Measurements from ENCODE around the gene SCGB1C1. TPM values are rescaled to one million over a fixed set of nuclear protein-coding genes. Genes with fewer than 3 reads are reported as not detected.
"Not testable (repeated sequence)": the region's sequence is repeated elsewhere in the genome, so short reads cannot be mapped to it uniquely, and the experiment has no call there.

SCGB1C1 gene
- not detected for total RNA-seq

DNA sequence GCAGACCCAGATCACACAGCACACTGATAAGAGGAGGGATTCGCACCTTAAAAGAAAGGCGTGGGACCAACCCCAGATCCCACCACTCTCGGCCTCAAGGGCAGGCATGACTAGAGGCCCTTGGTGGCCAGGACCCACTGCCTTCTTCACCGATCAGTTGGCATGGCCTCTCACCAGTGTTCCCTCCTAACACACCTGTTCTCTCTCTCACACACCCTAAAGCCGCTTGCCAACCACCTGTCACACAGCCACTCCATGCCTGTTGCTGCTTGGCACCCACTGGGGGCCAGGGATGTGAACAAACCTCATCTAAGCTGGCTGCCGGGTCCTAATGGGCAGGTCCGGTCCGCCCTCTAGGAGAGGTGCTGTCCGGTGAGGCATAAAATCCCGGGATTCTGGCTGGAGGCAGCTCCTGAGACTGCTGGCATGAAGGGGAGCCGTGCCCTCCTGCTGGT is at the start of gene SCGB1C1:
SCGB1C1 (plus strand) TSS at position 405 of the 455 bp plus-strand sequence; CDS start at position 427, 22 bp downstream.
- not testable (repeated sequence) for H3K9me3 Mint-ChIP-seq; H3K36me3 Mint-ChIP-seq (ENCODE audit: insufficient read depth); H3K4me3 Mint-ChIP-seq; H3K27me3 Mint-ChIP-seq (ENCODE audit: low read depth); H3K4me1 Mint-ChIP-seq (ENCODE audit: low read depth); ATAC-seq; DNase-seq

DNA sequence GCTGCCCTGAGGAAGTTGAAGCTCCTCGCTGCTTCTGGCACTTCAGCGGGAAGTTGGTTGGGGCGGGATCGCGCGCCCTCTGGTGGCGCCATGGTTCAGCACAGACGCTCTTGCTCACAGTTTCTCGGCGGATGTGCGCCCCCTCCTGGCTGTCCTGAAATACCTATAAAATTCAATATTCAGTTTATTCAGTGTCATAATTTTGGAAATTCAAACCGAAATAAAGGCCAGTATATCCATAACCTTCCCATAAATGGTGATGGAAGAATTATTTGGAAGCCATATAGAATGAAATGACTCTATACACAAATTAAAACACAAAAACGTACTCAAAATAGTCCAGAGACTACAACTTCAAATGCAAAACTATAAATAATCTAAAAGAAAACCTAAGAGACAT is 12.6 kb upstream of the SCGB1C1 start:
- H3K4me1 Mint-ChIP-seq (ENCODE audit: low read depth); H3K4me3 Mint-ChIP-seq; H3K27me3 Mint-ChIP-seq (ENCODE audit: low read depth); H3K36me3 Mint-ChIP-seq (ENCODE audit: insufficient read depth); ATAC-seq; DNase-seq; H3K9me3 Mint-ChIP-seq: not testable (repeated sequence)

DNA sequence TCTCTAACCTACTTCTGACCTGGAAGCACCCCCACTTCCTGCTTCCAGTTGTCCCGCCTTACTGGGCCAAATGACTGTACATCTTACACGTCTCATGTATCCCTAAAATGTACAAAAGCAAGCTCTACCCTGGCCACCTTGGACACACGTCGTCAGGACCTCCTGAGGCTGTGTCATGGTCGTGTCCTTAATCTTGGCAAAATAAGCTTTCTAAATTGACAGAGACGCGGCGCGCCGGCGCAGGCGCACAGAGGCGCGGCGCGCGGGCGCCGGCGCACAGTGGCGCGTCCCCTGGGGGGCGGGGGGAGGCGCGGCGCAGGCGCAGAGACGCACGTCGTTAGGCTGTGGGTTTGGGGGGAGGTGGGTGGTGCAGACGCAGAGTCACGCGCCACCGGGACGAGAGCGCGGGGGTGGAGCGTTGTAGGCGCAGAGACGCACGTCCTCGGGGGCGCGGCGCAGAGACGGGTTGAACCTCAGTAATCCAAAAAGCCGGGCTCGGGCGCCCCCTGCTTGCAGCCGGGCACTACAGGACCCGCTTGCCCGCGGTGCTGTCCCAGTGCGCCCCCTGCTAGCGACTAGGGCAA is 3.6 kb upstream of the SCGB1C1 start:
- DNase-seq; H3K4me1 Mint-ChIP-seq (ENCODE audit: low read depth); H3K9me3 Mint-ChIP-seq; H3K27me3 Mint-ChIP-seq (ENCODE audit: low read depth); H3K36me3 Mint-ChIP-seq (ENCODE audit: insufficient read depth); H3K4me3 Mint-ChIP-seq: not testable (repeated sequence)
- ATAC-seq: peak in 1 of 2 donors; percentile 4

DNA sequence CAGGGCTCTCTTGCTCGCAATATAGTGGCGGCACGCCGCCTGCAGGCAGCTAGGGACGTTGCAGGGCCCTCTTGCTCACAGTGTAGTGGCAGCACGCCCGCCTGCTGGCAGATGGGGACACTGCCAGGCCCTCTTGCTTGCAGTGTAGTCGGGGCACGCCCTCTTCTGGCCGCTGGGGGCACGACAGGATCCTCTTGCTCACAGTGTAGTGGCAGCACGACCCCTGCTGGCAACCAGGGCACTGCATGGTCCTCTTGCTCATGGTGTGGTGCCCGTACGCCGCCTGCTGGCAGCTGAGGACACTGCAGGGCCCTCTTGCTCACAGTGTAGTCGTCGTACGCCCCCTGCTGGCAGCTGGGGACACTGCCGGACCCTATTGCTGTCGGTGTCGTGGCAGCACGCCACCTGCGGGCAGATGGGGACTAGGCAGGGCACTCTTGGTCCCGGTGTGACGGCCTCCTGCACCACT is 3.0 kb upstream of the SCGB1C1 start:
- not testable (repeated sequence) for DNase-seq; H3K9me3 Mint-ChIP-seq; H3K27me3 Mint-ChIP-seq (ENCODE audit: low read depth); H3K4me1 Mint-ChIP-seq (ENCODE audit: low read depth); H3K36me3 Mint-ChIP-seq (ENCODE audit: insufficient read depth); H3K4me3 Mint-ChIP-seq
- ATAC-seq: peak; percentile 63 to 80

DNA sequence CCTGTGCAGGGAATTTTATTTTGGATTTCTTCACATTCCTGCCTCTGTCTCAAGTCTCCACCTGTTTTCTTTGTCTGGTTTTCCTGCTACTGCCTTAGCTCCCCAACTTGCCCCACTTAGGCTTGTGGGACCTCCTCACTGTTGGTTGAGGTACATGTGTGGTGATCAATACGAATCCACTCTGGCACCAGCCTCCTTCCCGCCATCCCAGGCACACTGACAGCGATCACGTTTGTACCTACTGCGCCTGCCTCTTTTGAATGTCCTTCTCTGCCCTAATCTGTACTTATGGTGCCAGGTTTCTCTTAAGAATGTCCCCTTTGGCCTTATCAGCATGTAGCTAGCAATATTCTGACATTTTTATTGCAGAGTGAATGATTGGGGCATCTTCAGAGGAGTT is 2.3 kb upstream of the SCGB1C1 start:
- H3K27me3 Mint-ChIP-seq (ENCODE audit: low read depth); H3K36me3 Mint-ChIP-seq (ENCODE audit: insufficient read depth); H3K4me1 Mint-ChIP-seq (ENCODE audit: low read depth); H3K9me3 Mint-ChIP-seq; H3K4me3 Mint-ChIP-seq; DNase-seq; ATAC-seq: not testable (repeated sequence)

DNA sequence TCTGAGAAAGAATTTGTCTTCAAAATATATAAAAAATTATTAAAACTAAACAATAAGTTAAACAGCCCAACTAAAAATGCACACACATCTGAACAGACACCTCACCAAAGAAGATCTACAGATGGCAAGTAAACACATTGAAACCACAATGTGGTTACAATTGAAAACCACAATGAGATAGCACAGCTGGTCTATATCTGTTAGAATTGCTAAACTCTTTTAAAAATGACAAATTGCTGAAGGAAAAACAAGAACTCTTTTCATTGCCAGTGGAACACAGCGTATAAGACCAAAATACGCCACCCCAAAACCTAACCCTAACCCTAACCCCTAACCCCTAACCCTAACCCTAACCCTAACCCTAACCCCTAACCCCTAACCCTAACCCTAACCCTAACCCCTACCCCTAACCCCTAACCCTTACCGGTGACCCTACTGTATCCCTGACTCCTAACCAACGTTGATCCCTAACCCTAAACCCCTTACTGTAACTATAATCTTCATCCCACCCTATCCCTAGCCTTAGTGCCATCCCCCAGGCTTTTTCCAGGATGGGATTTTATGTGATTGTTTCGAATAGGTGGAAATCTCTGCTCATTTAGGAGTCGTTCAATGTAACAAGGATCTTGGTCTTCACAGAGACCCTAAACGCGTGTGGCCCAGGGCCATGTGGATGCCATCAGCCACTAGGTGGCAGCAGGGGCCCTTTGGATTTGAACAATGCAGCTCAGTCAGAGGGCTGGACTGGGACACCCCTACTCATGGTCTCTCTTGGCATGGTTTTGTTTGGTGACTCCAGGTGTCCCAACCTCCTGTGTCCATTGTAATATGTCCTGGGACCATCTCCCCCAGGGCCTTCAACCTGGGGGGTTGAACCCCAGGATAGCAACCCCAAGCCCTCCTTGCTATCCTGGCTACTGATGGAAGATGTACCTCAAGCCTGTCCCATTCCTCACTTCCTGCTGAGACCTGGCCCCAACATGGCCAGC is 1.1 kb upstream of the SCGB1C1 start:
- H3K27me3 Mint-ChIP-seq (ENCODE audit: low read depth); H3K9me3 Mint-ChIP-seq; H3K4me1 Mint-ChIP-seq (ENCODE audit: low read depth); H3K4me3 Mint-ChIP-seq; H3K36me3 Mint-ChIP-seq (ENCODE audit: insufficient read depth): not testable (repeated sequence)
- DNase-seq (peak; percentile 68), ATAC-seq (peak; percentile 63 to 85)

DNA sequence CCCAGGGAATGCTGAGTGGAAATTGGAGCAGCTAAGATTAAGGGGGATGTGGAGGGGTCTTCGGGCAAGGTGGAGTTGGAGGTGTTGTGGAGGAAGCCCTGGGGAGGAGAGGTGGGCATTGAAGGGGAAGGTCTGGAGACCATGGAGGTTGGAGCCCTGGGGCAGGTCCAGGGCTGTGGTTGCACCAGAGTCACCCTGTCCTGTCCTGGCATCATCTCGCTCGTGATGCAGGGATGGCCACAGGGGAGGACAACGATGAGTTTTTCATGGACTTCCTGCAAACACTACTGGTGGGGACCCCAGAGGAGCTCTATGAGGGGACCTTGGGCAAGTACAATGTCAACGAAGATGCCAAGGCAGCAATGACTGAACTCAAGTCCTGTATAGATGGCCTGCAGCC is 603 bp downstream of the SCGB1C1 start:
- not testable (repeated sequence) for H3K27me3 Mint-ChIP-seq (ENCODE audit: low read depth); H3K4me3 Mint-ChIP-seq; H3K9me3 Mint-ChIP-seq; DNase-seq; H3K36me3 Mint-ChIP-seq (ENCODE audit: insufficient read depth); H3K4me1 Mint-ChIP-seq (ENCODE audit: low read depth); ATAC-seq

DNA sequence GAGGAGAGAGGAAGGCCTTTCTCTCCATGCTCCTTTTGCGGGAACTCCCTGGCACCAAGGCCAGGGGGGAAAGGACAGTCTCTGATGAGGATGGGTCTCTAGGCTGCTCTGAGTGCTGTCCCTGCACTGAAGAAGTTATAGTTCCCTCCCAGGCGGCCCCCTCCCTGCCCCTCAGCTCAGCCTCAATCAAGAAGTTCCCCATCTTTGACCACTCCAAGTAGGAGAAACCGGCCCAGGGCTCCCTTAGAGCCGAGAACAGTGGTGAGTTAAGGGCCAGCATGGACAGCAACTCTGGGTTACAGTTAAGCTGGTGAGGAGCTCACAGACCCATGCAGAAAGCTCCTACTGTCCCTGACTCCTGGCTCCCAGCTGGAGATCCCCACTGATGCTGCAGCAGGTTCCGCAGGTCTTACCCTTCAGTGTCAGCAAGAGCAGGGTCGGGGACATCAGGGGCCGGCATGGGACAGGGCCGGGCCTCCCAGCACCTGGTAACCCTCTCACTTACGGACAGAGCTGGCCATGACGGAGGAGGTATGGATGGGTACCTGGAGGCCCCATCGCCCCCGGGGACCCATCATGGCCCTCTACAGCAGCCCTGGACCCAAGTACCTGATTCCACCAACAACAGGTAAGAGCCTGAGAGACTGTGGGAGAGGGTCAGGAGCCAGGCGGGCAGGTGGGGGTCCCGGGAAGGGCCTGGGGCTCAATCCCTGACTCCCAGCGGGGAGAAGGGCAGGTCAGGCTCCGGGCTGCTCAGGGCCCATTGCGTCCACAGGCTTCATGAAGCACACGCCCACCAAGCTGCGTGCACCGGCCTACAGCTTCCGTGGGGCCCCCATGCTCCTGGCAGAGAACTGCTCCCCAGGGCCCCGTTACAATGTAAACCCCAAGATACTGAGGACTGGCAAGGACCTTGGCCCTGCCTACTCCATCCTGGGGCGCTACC is 4.2 kb downstream of the SCGB1C1 start:
- Mint-ChIP-seq H3K36me3 (ENCODE audit: insufficient read depth) (no peaks in the 10 kb centered on the region), H3K4me3 (no peak overlapping the region), H3K4me1 (ENCODE audit: low read depth) (peaks cover 12% of the 10 kb centered on the region), H3K9me3 (no peaks in the 10 kb centered on the region), H3K27me3 (ENCODE audit: low read depth) (no peaks in the 10 kb centered on the region)
- DNase-seq: no peak
- ATAC-seq: no peak

DNA sequence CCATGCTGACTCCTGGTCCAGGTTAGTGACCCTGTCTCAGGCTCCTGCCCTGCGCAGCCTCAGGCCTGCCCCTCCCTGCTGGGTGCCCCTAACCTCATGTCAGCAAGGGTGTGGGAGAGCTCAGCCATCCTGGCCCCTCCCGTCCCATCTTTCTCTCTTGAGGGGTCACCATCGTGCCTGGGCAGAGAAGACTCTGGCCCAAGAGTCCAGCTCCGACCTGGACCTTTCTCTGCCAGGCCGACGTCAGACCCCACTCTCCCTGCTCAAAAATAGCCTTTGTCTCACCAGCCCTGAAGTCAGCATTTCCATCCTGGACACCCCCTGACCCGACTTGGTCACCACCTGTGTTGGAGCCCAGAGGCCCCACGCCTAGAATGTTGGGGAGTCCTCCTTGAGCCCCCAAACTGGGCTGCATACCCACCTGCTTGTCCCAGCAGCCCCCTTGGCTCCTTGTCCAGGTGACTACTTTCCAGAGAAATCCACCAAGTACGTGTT is 4.9 kb downstream of the SCGB1C1 start:
- no peaks in the 10 kb centered on the region for H3K27me3 Mint-ChIP-seq (ENCODE audit: low read depth)
- no peak for ATAC-seq
- H3K4me3 Mint-ChIP-seq: no peak overlapping the region
- H3K9me3 Mint-ChIP-seq: no peaks in the 10 kb centered on the region
- no peaks in the 10 kb centered on the region for H3K36me3 Mint-ChIP-seq (ENCODE audit: insufficient read depth)
- H3K4me1 Mint-ChIP-seq (ENCODE audit: low read depth): peaks cover 17% of the 10 kb centered on the region
- DNase-seq: no peak

DNA sequence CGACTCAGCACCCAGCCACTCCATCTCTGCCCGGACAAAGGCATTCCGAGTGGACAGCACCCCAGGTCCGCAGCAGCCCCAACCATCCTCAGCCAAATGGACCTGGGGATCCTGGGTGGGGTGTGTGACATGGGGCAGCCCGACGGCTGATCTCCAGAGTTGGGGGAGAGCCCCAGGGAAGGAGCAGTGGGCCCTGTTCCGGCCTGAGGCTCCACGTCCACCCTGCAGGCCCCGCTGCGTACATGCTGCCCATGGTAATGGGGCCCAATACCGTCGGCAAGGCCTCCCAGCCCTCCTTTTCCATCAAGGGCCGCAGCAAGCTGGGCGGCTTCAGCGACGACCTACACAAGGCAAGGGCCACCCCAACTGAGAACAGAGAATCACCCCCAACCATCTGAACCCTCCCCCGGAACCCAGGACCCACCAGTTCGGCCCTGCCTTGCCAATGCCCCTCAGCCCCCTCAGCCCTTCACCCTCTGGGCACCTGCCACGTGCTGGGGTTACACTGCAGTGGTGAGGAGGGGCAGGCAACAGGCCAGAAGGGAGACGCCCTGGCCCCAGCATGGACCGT is 5.4 kb downstream of the SCGB1C1 start:
- no peaks in the 10 kb centered on the region for H3K27me3 Mint-ChIP-seq (ENCODE audit: low read depth)
- no peak overlapping the region for H3K4me3 Mint-ChIP-seq
- ATAC-seq: no peak
- DNase-seq: no peak
- H3K4me1 Mint-ChIP-seq (ENCODE audit: low read depth): peaks cover 22% of the 10 kb centered on the region
- peaks cover 1% of the 10 kb centered on the region for H3K36me3 Mint-ChIP-seq (ENCODE audit: insufficient read depth)
- no peaks in the 10 kb centered on the region for H3K9me3 Mint-ChIP-seq

DNA sequence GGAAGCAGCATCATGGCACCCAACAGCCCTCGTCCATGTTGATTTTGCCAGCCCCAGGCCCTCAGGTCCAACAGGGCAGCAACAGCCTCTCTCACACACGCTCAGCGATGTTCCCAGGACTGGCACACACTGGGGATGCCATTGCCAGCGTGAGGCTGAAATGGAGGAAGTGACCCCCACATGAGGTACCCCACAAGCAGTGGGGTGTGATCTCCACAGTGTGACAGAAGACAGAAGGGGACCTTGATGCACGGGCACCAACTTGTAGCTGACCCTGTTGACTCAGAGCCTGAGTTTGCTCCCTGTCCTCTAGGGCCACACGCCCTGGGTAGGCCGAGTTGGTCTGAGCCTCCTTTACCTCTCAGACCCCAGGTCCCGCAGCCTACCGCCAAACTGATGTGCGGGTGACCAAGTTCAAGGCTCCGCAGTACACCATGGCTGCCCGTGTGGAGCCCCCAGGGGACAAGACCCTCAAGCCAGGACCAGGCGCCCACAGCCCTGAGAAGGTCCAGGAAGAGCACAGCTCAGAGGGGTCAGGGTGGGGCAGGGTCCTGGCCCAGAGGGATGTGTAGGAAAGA is 6.2 kb downstream of the SCGB1C1 start:
- Mint-ChIP-seq H3K36me3 (ENCODE audit: insufficient read depth) (peaks cover 4% of the 10 kb centered on the region), H3K4me1 (ENCODE audit: low read depth) (peaks cover 29% of the 10 kb centered on the region), H3K4me3 (no peak overlapping the region), H3K27me3 (ENCODE audit: low read depth) (no peaks in the 10 kb centered on the region), H3K9me3 (no peaks in the 10 kb centered on the region)
- ATAC-seq (no peak), DNase-seq (no peak)

DNA sequence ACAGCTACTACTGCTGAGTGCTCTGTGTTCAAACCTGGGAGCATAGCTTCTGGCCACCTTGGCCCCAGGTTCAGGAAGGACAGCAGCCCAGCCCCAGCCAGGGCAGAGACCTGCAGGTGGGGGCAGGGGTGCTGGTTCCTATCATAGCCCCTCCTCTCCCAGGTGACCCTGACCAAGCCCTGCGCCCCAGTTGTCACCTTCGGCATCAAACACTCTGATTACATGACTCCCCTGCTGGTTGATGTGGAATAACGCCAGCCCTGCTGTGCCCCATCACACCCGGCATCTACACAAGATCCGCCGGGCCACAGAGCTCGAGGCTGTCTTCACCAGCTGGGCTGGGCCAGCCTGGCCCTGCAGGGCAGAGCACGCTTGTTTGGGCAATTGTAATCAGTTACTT is 6.9 kb downstream of the SCGB1C1 start:
- DNase-seq (no peak), ATAC-seq (no peak)
- Mint-ChIP-seq H3K4me3 (no peak overlapping the region), H3K4me1 (ENCODE audit: low read depth) (peaks cover 35% of the 10 kb centered on the region), H3K9me3 (no peaks in the 10 kb centered on the region), H3K36me3 (ENCODE audit: insufficient read depth) (peaks cover 4% of the 10 kb centered on the region), H3K27me3 (ENCODE audit: low read depth) (no peaks in the 10 kb centered on the region)

DNA sequence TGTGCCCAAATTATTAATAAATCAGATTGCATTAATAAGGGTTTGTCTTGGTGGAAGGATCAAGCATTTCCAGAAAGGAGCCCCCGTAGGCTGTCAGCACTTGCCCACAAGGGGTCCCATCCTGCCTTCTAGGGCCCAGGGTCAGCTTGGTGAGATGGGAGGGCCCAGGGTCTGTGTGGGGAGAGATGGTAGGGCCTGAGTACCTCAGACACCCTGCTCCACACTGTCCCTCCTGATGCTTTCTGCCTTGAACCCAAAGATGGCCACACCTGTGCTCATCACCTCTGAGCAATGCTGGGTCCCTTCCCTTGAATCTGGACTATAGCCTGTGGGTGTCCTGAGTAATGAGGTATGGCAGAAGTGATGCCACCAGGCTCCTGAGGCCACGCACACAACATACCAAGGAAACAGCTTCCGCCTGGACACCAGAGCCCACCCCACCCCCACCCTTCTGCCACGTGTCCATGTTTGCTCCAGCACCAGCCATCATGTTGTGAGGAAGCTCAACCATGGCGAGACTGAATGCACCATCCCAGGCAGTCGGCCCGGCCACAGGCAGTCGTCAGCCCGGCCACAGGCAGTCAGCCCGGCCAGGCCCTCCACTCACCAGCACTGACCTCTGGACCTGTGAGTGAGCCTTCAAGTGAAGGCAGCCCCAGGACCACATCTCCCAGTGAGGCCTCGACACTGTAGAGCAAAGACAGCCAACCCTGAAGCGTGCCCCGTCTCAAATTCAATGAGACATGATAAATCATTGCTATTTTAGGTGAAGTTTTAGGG is 7.5 kb downstream of the SCGB1C1 start:
- Mint-ChIP-seq H3K4me3 (no peak overlapping the region), H3K4me1 (ENCODE audit: low read depth) (peaks cover 39% of the 10 kb centered on the region), H3K27me3 (ENCODE audit: low read depth) (no peaks in the 10 kb centered on the region), H3K36me3 (ENCODE audit: insufficient read depth) (peaks cover 4% of the 10 kb centered on the region), H3K9me3 (no peaks in the 10 kb centered on the region)
- ATAC-seq (no peak), DNase-seq (no peak)
